Lower lobe of right lung (tissue), 2 donors: ENCODE results near the gene ANKS1B. TPM values are rescaled to one million over a fixed set of nuclear protein-coding genes. Genes with fewer than 3 reads are reported as not detected.
A peak's percentile ranks its signal among the peaks of the same experiment; 100 is the strongest.

ENCODE experiments used
- ATAC-seq, 2 donors: fragments of 200-7000 bp; cut with Tn5 transposase; one replicate each; pipeline ENCODE4 v1.9.1; 2020 to 2022; ENCODE audit warnings: mild to moderate bottlenecking in 2 of 2, moderate library complexity in 2 of 2
- DNase-seq: peaks from one replicate; pipeline ENCODE4 v3.0.0-alpha.2; 2020
- H3K27ac ChIP-seq: fragments of 200-600 bp; one replicate; pipeline ENCODE4 v1.8.0; 2022
- H3K27me3 ChIP-seq: fragments of 200-600 bp; one replicate; pipeline ENCODE4 v1.8.0; 2022; ENCODE audit warnings: low read depth
- H3K36me3 ChIP-seq: fragments of 200-600 bp; one replicate; pipeline ENCODE4 v1.8.0; 2022; ENCODE audit warnings: mild to moderate bottlenecking
- H3K4me1 ChIP-seq: fragments of 200-600 bp; one replicate; pipeline ENCODE4 v1.8.0; 2022
- H3K4me3 ChIP-seq: fragments of 200-600 bp; one replicate; pipeline ENCODE4 v1.8.0; 2022; ENCODE audit warnings: mild to moderate bottlenecking
- H3K9me3 ChIP-seq: fragments of 200-600 bp; one replicate; pipeline ENCODE4 v1.8.0; 2022
- intact Hi-C: fragments of 100-400 bp; cut with DNase I; formaldehyde crosslinking; loops from one replicate; pipeline ENCODE4 v1.11.0; 2022
- total RNA-seq: library from RNA; stranded (reverse); fragmentation: NEBNext Ultra II Directional; extraction: Animal tissue kit (Norgen Biotek cat#: 25700); gene quantifications from one replicate; pipeline ENCODE4 v1.2.1, GENCODE V29; 2021
- TF ChIP-seq, protein P1 (sequence below): fragments of 200-600 bp; IDR thresholded peaks from one replicate; pipeline ENCODE4 v1.8.0; 2022; ENCODE audit warnings: antibody characterized with exemption, mild to moderate bottlenecking
- donor health status: DM: no; HTN: yes; CAD: no; lungs with severe emphysema.

The ANKS1B gene
- total RNA-seq, 1 donor from 2014 or later: 4.0 TPM

DNA sequence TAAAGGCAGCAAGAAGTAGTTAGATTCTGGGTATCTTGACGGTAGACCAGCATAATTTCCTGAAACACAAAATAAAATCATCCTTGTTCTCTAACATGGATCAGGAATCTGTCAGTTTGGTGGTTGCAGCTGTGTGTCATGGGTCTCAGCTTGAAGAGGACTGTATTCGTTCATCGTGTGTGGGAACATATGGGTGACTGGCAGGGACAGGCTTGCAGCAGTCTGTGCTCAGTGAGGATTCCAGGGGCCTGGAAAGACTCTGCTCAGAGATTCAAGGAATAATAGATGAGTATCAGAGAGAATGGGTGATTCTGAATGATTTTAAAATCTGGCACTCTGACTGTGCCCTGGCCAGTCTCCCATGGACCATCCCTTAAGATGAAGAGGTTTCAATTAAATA is 918.0 kb downstream of the ANKS1B start:
- H3K27me3 ChIP-seq: no peaks in the 10 kb centered on the region
- no peak overlapping the region for H3K4me3 ChIP-seq
- H3K4me1 ChIP-seq: no peaks in the 10 kb centered on the region
- H3K36me3 ChIP-seq: no peaks in the 10 kb centered on the region
- no peak overlapping the region for H3K27ac ChIP-seq
- no peaks in the 10 kb centered on the region for H3K9me3 ChIP-seq
- no peak for ATAC-seq
- TF ChIP-seq, protein P1, sequence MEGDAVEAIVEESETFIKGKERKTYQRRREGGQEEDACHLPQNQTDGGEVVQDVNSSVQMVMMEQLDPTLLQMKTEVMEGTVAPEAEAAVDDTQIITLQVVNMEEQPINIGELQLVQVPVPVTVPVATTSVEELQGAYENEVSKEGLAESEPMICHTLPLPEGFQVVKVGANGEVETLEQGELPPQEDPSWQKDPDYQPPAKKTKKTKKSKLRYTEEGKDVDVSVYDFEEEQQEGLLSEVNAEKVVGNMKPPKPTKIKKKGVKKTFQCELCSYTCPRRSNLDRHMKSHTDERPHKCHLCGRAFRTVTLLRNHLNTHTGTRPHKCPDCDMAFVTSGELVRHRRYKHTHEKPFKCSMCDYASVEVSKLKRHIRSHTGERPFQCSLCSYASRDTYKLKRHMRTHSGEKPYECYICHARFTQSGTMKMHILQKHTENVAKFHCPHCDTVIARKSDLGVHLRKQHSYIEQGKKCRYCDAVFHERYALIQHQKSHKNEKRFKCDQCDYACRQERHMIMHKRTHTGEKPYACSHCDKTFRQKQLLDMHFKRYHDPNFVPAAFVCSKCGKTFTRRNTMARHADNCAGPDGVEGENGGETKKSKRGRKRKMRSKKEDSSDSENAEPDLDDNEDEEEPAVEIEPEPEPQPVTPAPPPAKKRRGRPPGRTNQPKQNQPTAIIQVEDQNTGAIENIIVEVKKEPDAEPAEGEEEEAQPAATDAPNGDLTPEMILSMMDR: no peak
- intact Hi-C loops: no loop called here
- DNase-seq: no peak

DNA sequence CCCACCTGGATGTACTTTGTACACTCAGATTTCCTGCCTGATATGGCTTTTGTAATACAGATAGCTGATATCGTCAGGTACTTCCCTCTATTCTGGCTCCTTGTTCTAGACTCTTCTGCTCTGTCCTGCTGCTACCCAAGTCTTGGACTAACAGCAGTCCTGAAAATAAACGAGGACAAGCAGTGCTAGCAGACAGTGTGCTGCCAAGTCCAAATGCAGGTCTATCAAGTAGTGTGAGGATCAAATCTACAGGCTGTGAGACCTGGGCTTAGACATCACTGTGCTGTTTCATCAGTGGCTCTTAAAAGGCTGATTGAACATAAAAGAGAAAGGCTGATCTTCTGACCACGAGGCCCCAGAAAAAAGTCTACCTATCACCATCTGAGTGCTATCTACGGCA is 921.6 kb downstream of the ANKS1B start:
- no peak overlapping the region for H3K4me3 ChIP-seq
- ATAC-seq (no peak), DNase-seq (no peak)
- intact Hi-C loops: no loop called here
- TF ChIP-seq, protein P1: no peak
- no peaks in the 10 kb centered on the region for H3K36me3 ChIP-seq
- no peak overlapping the region for H3K27ac ChIP-seq
- H3K4me1 ChIP-seq: no peaks in the 10 kb centered on the region
- H3K27me3 ChIP-seq: no peaks in the 10 kb centered on the region
- no peaks in the 10 kb centered on the region for H3K9me3 ChIP-seq

DNA sequence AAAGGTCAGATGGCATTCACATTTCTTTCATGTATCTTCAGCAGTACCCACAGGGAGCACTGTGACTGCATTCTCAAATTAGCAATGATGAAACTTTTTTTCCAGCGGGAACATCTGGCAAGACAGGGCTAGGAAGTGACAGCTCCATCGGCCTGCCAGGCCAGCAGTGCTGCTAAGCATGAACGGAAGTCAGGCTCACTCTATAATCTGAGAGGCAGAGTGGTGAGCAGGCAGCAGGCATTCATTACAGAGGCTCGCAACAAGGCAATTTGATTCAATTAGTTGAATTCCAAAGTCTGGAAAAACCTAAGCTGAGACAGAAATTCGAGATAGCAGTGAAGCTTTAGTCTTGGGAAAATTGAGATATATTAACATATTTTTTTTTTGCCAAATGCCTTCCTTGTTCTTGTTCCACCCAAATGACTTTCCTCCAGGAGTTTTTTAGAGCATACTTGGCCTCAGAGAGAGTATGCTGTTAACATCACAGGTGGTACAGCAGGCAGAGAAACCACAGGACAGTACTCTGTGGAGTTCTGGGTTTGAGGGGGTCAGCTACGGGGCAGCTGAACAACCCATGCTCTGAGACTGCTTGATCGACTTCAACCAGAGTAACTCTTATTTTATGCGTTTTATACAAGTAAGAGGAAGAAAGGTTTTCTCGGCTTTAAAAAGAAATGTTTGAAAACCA is 924.8 kb downstream of the ANKS1B start:
- ATAC-seq (peak in 1 of 2 donors; percentile 23), DNase-seq (no peak)
- no peaks in the 10 kb centered on the region for H3K36me3 ChIP-seq
- intact Hi-C loops: no loop called here
- TF ChIP-seq, protein P1: no peak
- no peaks in the 10 kb centered on the region for H3K4me1 ChIP-seq
- H3K9me3 ChIP-seq: no peaks in the 10 kb centered on the region
- no peak overlapping the region for H3K4me3 ChIP-seq
- no peak overlapping the region for H3K27ac ChIP-seq
- no peaks in the 10 kb centered on the region for H3K27me3 ChIP-seq

DNA sequence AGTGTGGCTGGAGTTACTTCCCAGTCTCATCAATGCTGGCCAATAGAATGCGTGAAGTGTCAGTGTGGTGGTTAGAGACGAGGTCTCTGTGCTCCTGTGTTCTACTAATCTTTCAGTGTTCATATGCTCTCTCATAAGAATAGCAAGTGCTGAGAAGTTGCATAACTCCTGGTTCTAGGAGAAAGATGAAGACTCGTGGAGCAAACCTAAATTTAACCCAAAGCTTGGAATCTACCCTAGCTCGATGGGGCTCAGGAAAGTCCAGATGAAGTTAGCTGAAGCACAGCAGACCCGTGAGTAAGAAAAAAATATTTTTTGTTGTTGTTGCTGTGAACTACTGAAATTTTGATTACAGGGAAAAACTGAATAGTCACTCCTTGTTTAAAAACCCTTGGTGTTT is 927.1 kb downstream of the ANKS1B start:
- TF ChIP-seq, protein P1: no peak
- no peaks in the 10 kb centered on the region for H3K9me3 ChIP-seq
- H3K36me3 ChIP-seq: no peaks in the 10 kb centered on the region
- H3K27ac ChIP-seq: no peak overlapping the region
- DNase-seq (no peak), ATAC-seq (no peak)
- H3K27me3 ChIP-seq: no peaks in the 10 kb centered on the region
- intact Hi-C loops: no loop called here
- H3K4me3 ChIP-seq: no peak overlapping the region
- H3K4me1 ChIP-seq: no peaks in the 10 kb centered on the region

DNA sequence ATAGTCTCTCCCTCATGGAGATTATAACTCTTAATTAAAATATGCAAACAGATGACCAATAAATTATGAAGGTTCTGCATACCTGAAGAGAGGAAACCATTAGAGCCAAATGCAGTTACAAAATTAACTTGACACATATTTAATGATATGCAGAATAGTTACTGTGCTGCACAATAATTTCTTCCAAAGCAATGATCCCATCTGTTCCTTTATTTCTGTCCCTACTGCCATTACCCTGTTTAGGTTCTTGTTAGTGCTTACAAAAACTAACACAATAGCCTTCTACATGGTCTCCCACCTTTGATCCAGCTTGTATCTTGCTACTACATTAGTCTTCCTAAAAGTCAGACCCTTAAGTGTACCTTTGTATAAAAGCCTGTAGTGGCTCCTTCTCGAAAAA is 928.5 kb downstream of the ANKS1B start:
- TF ChIP-seq, protein P1: no peak
- intact Hi-C loops: no loop called here
- no peak for ATAC-seq

More for the DNA sequence above, 928.5 kb downstream of the ANKS1B start:
- no peak overlapping the region for H3K27ac ChIP-seq
- H3K27me3 ChIP-seq: no peaks in the 10 kb centered on the region
- H3K4me1 ChIP-seq: no peaks in the 10 kb centered on the region
- H3K36me3 ChIP-seq: no peaks in the 10 kb centered on the region
- H3K4me3 ChIP-seq: no peak overlapping the region
- no peak for DNase-seq
- H3K9me3 ChIP-seq: no peaks in the 10 kb centered on the region
